B cell (primary cell): ENCODE data around the gene PLEKHG2.

Experiments
- EZH2 ChIP-seq: IDR thresholded peaks from 2 replicates; pipeline ENCODE4 v1.6.1; 2012; ENCODE audit warnings: borderline replicate concordance, low read depth, mild to moderate bottlenecking, moderate library complexity, low read length; ENCODE audit not compliant: insufficient read depth, poor library complexity, severe bottlenecking
- TF ChIP-seq, protein P1 (sequence below): fragments of 200-600 bp; IDR thresholded peaks from one replicate; pipeline ENCODE4 v1.8.0; 2022; ENCODE audit warnings: antibody characterized with exemption, mild to moderate bottlenecking

DNA sequence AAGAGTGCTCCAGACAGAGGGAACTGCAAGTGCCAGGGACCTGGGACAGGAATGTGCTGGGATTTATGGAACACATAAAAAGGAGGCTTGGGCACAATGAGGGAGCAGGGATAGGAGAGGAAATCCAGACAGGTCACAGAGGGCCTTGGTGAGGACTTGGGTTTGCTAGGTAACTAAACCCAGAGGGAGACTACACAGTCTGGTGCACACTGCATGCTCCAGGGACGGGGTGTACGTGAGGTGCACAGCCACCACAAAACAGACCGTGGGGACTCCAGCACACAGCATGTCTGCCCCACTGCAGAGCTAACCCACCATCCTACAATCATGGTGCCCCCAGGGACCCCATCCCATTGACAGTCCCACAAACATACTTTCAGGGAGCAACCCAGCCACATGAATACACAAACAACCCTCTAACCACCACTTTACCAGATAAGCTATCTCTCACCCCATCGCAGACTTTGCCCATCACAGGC lies 11.4 kb upstream of the PLEKHG2 start:
- TF ChIP-seq, protein P1, sequence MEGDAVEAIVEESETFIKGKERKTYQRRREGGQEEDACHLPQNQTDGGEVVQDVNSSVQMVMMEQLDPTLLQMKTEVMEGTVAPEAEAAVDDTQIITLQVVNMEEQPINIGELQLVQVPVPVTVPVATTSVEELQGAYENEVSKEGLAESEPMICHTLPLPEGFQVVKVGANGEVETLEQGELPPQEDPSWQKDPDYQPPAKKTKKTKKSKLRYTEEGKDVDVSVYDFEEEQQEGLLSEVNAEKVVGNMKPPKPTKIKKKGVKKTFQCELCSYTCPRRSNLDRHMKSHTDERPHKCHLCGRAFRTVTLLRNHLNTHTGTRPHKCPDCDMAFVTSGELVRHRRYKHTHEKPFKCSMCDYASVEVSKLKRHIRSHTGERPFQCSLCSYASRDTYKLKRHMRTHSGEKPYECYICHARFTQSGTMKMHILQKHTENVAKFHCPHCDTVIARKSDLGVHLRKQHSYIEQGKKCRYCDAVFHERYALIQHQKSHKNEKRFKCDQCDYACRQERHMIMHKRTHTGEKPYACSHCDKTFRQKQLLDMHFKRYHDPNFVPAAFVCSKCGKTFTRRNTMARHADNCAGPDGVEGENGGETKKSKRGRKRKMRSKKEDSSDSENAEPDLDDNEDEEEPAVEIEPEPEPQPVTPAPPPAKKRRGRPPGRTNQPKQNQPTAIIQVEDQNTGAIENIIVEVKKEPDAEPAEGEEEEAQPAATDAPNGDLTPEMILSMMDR: no peak
- TF ChIP-seq EZH2: no peak
